Duodenal mucosa (tissue), 2 donors: ENCODE results near the gene CYFIP2.

ENCODE experiments used
- H3K27ac ChIP-seq: one replicate; pipeline ENCODE4 v1.7.0; 2013; ENCODE audit warnings: low read depth, low read length
- H3K27me3 ChIP-seq, 2 donors: one replicate each; pipeline ENCODE4 v1.7.0; 2013; ENCODE audit warnings: low read length in 2 of 2, control low read depth in 1 of 2; ENCODE audit not compliant: insufficient read depth in 2 of 2, control insufficient read depth in 1 of 2
- H3K36me3 ChIP-seq, 2 donors: one replicate each; pipeline ENCODE4 v1.7.0; 2013; ENCODE audit warnings: low read length in 2 of 2, control low read depth in 1 of 2; ENCODE audit not compliant: insufficient read depth in 2 of 2, control insufficient read depth in 1 of 2
- H3K4me1 ChIP-seq, 2 donors: one replicate each; pipeline ENCODE4 v1.7.0; 2013; ENCODE audit warnings: low read length in 2 of 2, control low read depth in 1 of 2; ENCODE audit not compliant: insufficient read depth in 2 of 2, control insufficient read depth in 1 of 2
- H3K4me3 ChIP-seq, 2 donors: one replicate each; pipeline ENCODE4 v1.7.0; 2013; ENCODE audit warnings: low read length in 2 of 2, low read depth in 1 of 2
- H3K9ac ChIP-seq, 2 donors: one replicate each; pipeline ENCODE4 v1.7.0; 2013; ENCODE audit warnings: low read length in 2 of 2, low read depth in 1 of 2
- H3K9me3 ChIP-seq, 2 donors: one replicate each; pipeline ENCODE4 v1.7.0; 2013; ENCODE audit warnings: low read length in 2 of 2, control low read depth in 1 of 2; ENCODE audit not compliant: control insufficient read depth in 1 of 2

The CYFIP2 gene

DNA sequence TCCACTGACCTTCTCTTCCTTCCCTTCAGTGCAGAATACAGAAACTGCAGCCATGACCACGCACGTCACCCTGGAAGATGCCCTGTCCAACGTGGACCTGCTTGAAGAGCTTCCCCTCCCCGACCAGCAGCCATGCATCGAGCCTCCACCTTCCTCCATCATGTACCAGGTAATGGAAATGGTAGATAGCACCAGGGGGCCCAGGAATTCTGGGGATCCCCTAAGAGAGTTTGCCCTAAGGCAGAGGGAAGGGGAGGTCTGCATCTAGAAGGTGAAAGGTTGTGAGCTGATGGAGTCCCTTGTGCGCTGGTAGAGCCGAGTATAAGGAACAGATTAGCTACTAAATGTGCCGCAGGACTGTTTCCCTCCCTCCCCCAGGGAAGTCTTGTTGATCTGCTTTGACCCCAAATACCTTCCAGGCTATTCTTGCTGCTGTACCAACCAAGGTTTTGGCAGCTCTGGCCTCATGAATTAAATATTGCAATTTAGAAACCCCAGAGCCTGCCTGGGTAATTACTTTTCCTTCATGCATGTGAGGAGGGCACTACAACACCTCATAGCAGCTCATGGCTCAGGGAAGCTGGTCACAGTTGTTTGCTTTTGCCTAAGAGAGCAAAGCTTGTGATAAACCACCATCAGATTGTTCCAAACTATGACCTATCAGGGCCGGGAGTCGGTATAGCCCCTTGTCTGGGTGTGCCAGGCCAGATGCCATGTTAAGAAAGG is 19.6 kb downstream of the CYFIP2 start:
- Histone ChIP-seq H3K27ac (no peak overlapping the region), H3K4me1 (peaks cover 2 to 3% of the 10 kb centered on the region in 2 donors), H3K4me3 (no peak overlapping the region), H3K27me3 (no peaks in the 10 kb centered on the region), H3K9me3 (no peaks in the 10 kb centered on the region), H3K9ac (no peak overlapping the region), H3K36me3 (no peaks in the 10 kb centered on the region)

DNA sequence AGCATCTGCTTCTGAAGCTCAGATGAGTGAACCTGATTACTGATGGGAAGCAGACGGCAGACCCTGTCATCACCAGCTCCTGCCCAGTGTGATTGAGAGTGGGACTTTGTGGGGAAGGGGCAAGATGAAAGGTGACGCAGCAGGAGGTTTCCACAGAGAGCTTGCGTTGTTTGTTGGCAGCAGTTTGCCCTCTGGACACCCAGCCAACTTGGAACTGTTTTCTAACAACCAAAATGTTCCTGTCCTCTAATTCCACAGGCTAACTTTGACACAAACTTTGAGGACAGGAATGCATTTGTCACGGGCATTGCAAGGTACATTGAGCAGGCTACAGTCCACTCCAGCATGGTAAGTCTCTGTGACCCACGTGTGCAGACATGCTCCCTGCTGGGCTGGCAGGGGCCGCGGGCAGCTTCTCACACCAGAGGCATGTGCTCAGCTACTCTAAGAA is 20.9 kb downstream of the CYFIP2 start:
- H3K27me3 ChIP-seq, result no peaks in the 10 kb centered on the region
- H3K4me3 ChIP-seq, result no peak overlapping the region
- H3K4me1 ChIP-seq, result peaks cover 4 to 12% of the 10 kb centered on the region in 2 donors
- no peaks in the 10 kb centered on the region for H3K36me3 ChIP-seq
- no peak overlapping the region for H3K9ac ChIP-seq
- no peaks in the 10 kb centered on the region for H3K9me3 ChIP-seq
- no peak overlapping the region for H3K27ac ChIP-seq

DNA sequence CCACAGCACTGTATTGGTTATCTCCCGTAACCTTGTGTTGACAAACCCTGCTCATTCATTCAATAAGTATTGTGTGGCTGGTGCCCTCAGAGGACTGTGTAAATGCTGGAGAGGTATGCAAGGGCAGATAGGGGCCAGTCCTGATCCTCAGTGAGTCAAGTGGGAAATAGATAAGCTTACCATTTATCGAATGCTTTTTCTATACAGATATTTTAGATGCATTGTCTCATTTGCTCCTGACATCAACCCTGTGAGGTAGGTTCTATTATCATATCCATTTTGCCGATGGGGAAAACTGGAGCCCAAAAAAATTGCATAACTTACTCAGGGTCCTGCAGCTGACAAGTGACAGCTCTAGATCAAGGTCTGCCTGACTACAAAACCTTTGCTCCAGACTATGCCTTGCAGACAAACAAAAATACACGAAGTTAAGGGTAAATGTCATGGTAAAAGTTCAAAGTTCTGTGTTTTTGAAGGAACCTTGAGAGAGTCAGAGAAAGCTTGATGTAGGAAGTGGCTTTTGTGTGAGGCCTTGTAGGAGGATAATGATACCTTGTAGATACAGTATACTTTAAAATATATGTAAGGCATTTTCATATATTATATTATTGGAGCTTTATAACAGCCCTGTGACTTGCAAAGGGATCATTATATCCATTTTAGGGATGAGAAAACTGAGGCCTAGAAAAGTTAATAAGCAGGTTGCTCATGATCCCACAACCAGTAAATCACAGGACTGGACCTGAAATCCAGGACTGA is 22.7 kb downstream of the CYFIP2 start:
- Histone ChIP-seq H3K4me3 (no peak overlapping the region), H3K27me3 (no peaks in the 10 kb centered on the region), H3K9me3 (no peaks in the 10 kb centered on the region), H3K9ac (no peak overlapping the region), H3K36me3 (no peaks in the 10 kb centered on the region), H3K27ac (no peak overlapping the region), H3K4me1 (peaks cover 4 to 11% of the 10 kb centered on the region in 2 donors)

DNA sequence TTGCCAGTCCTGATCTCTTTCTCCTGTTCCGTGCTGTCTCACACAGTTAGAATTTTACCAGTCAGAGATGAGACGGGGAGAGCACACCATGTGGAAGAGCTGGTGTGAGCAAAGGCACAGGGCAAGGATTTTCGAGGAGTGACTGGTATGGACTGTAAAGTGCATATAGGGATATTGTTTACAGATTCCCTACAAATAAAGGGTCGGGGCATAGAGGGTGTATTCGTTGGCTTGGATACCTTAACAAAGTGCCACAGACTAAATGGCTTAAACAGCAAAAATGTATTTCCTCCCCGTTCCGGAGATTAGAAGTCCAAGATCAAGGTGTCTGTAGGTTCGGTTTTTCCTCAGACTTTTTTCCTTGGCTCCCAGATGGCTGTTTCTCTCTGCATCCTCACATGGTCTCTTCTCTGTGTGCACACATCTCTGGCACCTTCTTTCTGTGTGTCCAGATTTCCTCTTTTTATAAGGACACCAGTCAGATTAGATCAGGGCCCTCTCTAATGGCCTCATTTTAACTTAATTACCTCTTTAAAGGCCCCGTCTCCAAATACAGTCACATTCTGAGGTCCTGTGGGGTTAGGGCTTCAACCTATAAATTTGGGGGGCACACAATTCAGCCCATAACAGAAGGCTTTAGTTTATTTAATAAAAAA is 23.4 kb downstream of the CYFIP2 start:
- H3K4me1 ChIP-seq, result peaks cover 4 to 10% of the 10 kb centered on the region in 2 donors
- no peaks in the 10 kb centered on the region for H3K36me3 ChIP-seq
- H3K9ac ChIP-seq, result no peak overlapping the region
- no peak overlapping the region for H3K4me3 ChIP-seq
- H3K9me3 ChIP-seq, result no peaks in the 10 kb centered on the region
- no peak overlapping the region for H3K27ac ChIP-seq
- H3K27me3 ChIP-seq, result no peaks in the 10 kb centered on the region

DNA sequence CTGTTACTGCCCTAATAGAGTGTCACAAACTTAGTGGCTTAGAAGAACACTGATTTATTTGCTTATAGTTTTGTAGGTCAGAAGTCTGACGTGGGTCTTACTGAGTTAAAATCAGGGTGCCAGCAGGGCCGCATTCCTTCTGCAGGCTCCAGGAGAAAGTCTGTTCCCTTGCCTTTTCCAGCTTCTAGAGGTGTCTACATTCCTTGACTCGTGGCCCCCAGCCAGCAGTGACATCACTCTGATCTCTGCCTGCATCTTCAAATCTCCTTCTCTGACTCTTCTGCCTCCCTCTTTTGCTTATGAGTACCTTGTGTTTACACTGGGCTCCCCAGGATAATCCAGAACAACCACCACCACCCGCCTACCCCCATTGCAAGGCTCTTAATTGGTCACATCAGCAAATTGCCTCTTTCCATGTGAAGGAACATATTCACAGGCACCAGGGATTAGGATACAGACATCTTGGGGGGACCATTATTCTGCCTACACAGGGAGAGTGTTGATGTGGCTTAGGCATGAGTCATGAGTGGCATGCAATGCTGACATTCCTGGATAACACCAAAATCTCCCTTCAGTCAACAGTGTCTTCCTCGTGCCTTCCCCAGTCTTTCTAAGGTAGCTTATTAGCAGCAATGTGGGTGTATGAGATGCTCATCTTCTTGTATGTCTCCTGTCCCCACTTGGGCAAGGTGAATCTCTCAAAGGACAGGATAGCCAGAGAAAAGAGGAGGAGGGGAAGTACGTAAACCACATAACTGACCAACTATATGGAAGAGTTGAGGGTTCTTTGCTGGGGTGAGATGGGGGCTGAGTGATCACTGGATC is 24.4 kb downstream of the CYFIP2 start:
- H3K4me1 ChIP-seq, result peaks cover 4 to 10% of the 10 kb centered on the region in 2 donors
- peak overlapping the region; percentile 60 for H3K27ac ChIP-seq
- no peaks in the 10 kb centered on the region for H3K27me3 ChIP-seq
- no peak overlapping the region for H3K9ac ChIP-seq
- H3K4me3 ChIP-seq, result no peak overlapping the region
- H3K36me3 ChIP-seq, result no peaks in the 10 kb centered on the region
- H3K9me3 ChIP-seq, result no peaks in the 10 kb centered on the region

DNA sequence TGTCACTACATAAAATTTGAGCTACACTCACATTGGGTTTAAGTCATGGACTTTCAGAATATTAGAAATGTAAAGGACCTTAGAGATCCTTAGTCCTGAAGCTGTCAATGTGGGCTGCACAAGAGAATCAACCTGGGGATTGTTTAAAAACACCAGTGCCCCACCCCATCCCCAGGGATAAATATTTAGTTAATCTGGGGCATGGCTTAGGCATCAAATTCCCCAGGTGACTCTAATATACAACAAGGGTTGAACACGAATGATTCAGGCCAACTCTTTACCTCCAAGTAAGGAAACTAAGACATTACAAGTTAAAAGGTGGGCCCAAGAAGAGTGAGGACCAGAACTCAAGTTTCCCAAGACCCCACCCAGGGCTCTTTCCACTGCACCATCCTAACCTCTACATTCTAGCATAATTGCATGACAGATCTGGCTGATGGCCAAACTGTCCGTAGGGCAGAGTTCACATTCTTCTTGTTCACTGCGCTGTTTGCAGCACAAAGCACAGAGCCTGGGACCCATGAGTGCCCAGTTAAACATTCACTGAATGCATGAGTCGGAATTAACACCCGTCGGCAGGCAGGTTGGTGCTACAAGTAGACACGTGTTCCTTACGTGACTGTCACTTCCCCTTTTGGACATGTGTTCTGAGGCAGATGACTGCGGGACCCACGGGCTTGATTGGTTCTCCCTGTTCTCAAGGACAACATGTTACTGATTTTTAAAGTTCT is 25.2 kb downstream of the CYFIP2 start:
- Histone ChIP-seq H3K4me1 (peaks cover 4 to 10% of the 10 kb centered on the region in 2 donors), H3K36me3 (no peaks in the 10 kb centered on the region), H3K4me3 (no peak overlapping the region), H3K27me3 (no peaks in the 10 kb centered on the region), H3K9ac (no peak overlapping the region), H3K9me3 (no peaks in the 10 kb centered on the region), H3K27ac (no peak overlapping the region)

DNA sequence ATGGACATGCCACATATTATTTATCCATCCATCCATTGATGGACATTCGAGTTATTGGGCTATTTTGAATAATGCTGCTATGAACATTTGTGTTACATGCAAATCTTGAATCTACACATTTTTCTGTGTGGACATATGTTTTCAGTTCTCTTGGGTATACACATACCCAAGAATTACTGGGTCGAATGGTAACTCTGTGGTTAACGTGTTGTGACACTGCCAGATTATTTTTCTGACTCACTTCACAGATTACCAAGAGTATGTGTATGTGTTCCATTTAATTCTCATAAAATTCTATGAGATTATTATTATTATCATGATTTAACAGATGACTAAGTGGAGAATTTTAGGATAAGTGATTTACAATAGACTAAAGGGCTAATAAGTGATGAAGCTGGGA is 26.7 kb downstream of the CYFIP2 start:
- Histone ChIP-seq H3K9me3 (no peaks in the 10 kb centered on the region), H3K27ac (no peak overlapping the region), H3K4me1 (peaks cover 4 to 10% of the 10 kb centered on the region in 2 donors), H3K4me3 (no peak overlapping the region), H3K36me3 (no peaks in the 10 kb centered on the region), H3K9ac (no peak overlapping the region), H3K27me3 (no peaks in the 10 kb centered on the region)

DNA sequence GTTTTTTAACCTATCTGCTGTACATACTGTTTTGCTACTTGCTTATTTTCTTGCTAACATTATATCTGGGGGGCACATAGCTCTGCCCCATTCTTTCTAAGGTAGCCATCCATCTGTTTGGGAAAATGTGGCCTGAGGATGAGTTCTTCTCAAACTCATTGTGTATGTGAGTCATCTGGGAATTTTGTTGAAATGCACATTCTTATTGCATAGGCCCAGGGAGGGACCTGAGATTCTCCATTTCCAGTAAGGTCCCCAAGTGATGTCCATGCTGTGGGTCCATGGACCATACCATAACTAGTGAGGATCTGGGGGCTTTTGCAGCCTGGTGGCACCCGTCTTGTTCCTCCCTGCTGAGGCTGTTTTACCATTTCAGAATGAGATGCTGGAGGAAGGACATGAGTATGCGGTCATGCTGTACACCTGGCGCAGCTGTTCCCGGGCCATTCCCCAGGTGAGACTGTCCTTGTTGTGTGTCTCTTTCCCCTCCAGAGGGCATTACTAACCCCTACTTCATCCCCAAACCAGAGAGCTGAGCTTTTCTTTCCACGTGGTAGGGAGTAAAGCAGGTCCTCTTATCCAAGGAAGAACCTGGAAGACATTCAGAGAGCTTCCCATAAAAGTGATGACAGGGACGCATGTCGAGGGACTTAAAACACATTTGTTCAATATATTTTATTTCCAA is 28.6 kb downstream of the CYFIP2 start:
- peaks cover 4 to 10% of the 10 kb centered on the region in 2 donors for H3K4me1 ChIP-seq
- no peak overlapping the region for H3K4me3 ChIP-seq
- H3K27ac ChIP-seq, result no peak overlapping the region
- H3K36me3 ChIP-seq, result no peaks in the 10 kb centered on the region
- H3K9ac ChIP-seq, result no peak overlapping the region
- no peaks in the 10 kb centered on the region for H3K27me3 ChIP-seq
- H3K9me3 ChIP-seq, result no peaks in the 10 kb centered on the region

DNA sequence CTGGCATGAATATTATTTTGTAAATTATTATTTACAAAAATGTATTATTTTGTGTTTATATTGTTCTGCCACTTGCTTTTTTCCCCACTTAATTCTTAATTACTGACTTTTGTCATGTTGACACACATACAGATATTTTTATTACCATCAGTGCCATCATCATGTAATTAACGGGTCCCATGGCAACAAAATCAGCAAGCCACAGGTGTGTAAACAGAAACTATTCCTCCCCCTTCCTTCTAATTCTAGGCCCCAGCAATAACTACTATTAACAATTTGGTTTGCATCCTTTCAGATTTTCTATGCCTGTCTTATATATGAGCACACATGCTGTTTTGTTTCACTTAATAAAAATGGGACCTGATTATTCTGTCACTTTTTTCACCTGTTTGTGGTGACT is 29.3 kb downstream of the CYFIP2 start:
- H3K27ac ChIP-seq, result no peak overlapping the region
- no peak overlapping the region for H3K9ac ChIP-seq
- H3K27me3 ChIP-seq, result no peaks in the 10 kb centered on the region
- H3K9me3 ChIP-seq, result no peaks in the 10 kb centered on the region
- no peaks in the 10 kb centered on the region for H3K36me3 ChIP-seq
- peaks cover 4 to 10% of the 10 kb centered on the region in 2 donors for H3K4me1 ChIP-seq
- no peak overlapping the region for H3K4me3 ChIP-seq
